Midbrain (tissue), 1 donor: ENCODE data around the gene ECD.
A peak's percentile ranks its signal among the peaks of the same experiment; 100 is the strongest.

Experiments used
- DNase-seq: peaks from one replicate; lab custom pipeline; 2025; lab: John Stamatoyannopoulos, UW

ECD gene

DNA sequence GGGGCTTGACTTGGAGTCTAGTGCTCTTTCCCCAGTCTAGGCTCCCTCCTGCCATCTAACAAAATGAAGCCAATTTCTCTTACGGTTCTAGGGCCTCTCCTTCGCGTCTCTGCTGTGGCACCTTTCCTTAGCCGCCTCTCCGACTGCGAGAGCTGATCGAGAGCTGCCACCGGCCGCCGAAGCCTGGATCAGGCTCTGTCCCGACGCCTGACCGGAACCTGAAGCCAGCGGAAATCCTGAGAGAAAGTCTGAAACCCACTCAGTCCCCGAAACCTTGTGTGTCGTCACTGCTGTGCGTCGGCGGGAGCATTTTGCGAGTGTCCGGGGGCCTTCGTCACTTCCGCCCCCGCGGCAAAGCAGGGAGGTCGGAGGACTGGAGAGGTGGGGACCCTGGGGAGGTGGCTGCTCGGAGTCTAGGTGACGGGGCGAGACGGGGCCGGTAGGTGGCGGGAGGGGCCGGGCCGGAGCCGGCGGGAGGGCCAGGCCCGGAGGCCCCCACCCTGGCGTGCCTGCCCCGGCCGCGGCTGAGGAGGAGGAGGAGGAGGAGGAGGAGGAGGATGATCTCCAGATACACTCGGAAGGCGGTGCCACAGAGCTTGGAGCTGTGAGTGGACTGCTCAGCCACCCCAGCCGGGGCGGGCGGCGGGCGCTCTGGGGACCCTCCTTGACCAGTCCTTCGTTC is at the start of gene ECD, which contains the start of gene FAM149B1:
TSS of gene ECD (minus strand) at position 226 of the 682 bp plus-strand sequence. CDS start 4,071 bp downstream, outside the sequence.
TSS of gene FAM149B1 (plus strand) at position 337 of the 682 bp plus-strand sequence. CDS start at position 558, 221 bp downstream.
- peak; percentile 95 for DNase-seq

DNA sequence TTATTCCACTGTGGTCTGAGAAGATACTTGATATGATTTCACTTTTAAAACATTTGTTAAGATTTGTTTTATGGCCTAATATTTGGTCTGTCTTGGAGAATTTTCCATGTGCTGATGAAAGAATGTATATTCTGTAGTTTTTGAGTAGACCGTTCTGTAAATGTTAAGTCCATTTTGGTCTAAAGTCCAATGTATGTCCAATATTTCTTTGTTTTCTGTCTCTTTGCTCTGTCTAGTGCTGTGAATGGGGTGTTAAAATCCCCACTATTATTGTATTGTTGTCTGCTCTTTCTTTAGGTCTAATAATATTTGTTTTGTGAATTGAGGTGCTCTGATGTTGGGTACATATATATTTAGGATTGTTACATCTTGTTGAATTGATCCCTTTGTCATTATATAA is 47.9 kb upstream of the ECD start:
- no peak for DNase-seq

DNA sequence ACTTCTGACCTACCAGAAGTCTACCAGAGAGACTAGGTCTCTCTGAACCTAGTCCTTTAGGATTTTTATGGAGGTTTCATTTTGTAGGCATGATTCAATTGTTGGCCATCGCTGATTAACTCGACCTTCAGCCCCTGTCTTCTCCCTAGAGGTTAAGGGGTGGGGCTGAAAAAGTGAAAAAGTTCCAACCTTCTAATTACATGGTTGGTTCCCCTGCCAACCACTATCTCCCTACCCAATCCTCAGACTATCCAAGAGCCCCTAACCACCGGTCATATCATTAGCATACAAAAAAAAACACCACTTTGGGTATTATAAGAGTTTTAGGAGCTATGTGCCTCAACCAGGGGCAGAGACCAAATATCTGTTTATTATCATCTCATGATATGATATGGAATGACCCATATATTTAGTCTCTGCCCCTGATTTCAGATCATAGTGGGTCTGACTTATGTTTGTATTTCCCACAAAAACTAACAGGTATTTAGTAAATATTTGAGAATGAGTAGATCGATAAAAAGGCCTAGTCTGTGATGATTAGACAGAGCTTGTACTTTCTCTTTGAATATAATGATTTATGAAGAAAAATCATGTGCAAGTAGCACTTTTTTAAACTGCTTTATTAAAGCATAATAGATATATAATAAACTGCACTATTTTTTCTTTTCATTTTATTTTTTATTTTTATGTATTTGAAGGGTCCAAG is 43.5 kb upstream of the ECD start:
- DNase-seq, result no peak

GRCh38 chr10:73210395-73211105 is 42.7 kb upstream of the ECD start:
- DNase-seq, result no peak

- no peak for DNase-seq
Measured at GRCh38 chr10:73209705-73210104, 41.9 kb upstream of the ECD start.

DNA sequence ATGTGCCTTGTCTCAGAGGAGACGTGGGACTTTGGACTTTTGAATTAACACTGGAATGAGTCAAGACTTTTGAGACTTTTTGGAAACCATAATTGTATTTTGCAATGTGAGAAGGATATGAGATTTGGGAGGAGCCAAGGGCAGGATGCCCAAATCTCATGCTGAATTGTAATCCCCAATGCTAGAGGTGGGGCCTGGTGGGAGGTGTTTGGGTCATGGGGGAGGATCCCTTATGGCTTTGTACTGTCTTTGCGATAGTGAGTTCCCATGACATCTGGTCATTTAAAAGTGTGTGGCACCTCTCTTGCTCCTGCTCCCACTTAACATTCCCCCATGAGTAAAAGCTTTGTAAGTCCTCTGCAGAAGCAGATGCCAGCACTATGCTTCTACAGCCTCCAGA is 40.1 kb upstream of the ECD start:
- DNase-seq, result no peak

DNA sequence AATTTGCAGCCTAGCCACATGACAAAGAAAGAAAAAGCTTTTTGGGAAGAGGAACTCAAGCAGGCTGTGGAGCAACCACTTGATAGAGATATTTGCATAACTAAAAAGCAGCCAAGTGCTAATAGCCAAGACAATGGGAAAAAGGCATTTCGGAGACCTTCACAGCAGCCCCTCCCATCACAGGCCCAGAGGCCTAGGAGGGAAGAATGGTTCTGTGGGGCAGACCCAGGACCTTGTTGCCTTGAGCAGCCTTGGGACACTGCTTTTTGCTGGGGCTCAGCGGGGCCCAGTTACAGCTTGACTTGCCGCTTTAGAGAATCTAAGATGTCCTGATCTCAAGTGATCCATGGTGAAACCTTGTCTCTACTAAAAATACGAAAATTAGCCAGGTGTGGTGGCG is 38.6 kb upstream of the ECD start:
- no peak for DNase-seq

DNA sequence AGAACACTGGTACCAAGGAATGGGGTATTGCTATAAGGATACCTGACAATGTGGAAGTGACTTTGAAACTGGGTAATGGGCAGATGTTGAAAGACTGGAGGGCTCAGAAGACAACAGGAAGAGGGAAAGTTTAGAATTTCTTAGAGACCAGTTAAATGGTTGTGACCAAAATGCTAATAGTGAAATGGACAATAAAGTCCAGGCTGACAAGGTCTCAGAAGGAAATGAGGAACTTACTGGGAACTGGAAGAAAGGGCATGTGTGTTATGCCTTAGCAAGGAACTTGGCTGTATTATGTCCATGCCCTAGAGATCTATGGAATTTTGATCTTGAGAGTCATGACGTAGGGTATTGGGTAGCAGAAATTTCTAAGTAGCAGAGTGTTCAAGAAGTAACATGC is 38.1 kb upstream of the ECD start:
- no peak for DNase-seq

GRCh38 chr10:73205081-73205480 is 37.3 kb upstream of the ECD start:
- DNase-seq, result no peak

DNA sequence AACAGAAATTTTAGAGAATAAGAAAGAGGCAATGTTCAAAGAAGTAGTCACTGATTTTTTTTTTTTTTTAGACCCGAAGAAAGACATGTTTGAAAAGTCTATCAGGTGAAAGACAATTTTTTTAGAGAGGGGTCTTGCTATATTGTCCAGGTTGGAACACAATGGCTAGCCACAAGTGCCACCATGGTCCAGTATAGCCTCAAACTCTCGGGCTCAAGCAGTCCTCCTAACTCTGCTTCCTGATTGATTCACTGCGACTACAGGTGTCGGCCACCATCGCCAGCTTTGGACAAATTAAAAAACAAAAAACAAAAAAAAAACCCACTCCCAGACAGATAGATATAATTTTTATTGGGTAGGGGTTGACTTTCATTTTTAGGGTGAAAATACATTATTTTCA is 22.4 kb upstream of the ECD start:
- no peak for DNase-seq

DNA sequence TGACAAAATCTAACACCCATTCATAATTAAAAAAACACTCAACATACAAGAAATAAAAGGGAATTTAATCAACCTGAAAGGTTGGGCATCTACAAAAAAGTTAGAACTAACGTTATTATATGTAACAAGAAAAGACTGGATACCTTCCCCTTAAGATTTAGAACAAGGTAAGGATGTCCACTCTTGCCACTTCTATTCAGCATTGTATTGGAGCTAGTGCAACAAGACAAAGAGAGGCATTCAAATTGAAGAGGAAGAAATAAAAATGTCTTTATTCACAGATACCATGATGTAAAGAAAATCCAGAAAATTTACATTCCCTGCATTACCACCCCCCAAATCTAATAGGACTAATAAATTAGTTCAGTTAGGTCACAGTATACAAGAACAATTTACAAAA is 18.5 kb upstream of the ECD start:
- DNase-seq, result no peak

GRCh38 chr10:73183667-73184281 is 16.0 kb upstream of the ECD start:
- DNase-seq, result no peak

GRCh38 chr10:73182568-73182967 is 14.8 kb upstream of the ECD start:
- DNase-seq, result no peak

GRCh38 chr10:73174148-73174925 is 6.5 kb upstream of the ECD start:
- no peak for DNase-seq

- no peak for DNase-seq
Measured at GRCh38 chr10:73172867-73173266, 5.1 kb upstream of the ECD start.

GRCh38 chr10:73169320-73169719 is 1.5 kb upstream of the ECD start:
- DNase-seq, result no peak

DNA sequence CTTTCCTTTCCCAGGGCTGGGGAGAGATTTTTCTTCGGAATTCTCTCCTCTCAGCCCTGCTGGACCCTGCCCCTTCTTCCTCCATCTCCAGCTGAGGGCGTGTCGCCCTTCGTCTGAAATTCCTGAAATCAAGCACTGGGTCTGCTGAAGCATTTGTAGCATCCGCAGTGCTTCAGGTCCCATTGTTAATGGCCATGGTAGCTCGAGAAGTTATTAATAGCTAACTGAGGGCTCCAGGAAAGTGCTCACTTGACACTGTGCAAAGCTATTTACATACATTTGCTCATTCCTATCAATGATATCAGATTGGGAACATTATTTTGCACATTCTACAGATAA is 626 bp upstream of the ECD start:
- DNase-seq, result no peak

GRCh38 chr10:73167458-73167782 is 388 bp downstream of the ECD start:
- no peak for DNase-seq

DNA sequence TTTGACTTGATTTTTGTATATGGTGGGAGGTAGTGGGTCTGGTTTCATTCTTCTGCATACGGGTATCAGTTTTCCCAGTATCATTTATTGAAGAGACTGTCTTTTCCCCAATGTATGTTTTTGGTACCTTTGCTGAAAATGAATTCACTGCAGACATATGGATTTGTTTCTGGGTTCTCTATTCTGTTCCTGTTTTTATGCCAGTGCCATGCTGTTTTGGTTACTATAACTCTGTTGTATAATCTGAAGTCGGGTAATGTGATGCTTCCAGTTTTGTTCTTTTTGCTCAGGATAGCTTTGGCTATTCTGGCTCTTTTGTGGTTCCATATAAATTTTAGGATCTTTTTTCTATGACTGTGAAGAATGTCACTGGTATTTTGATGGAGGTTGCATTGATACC is 836 bp downstream of the ECD start:
- DNase-seq, result no peak

DNA sequence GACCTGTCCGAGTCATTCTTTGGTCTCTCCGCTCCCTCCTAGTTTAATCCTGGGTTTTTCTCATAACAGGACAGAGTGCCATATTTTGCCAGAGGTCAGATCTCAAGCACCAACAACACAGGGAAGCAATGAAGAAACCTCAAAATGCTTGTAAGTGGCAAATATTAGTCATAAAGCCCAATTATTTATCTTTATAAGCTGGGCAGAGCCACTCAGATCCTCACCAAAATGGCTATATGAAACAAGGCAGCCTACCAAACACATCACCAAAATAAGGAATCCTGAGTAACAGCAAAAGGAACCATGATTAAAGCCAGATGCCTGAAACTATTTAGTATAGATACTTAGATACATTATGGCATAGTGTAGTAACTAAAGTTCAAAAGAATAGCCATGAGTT is 4.7 kb downstream of the ECD start:
- no peak for DNase-seq

DNA sequence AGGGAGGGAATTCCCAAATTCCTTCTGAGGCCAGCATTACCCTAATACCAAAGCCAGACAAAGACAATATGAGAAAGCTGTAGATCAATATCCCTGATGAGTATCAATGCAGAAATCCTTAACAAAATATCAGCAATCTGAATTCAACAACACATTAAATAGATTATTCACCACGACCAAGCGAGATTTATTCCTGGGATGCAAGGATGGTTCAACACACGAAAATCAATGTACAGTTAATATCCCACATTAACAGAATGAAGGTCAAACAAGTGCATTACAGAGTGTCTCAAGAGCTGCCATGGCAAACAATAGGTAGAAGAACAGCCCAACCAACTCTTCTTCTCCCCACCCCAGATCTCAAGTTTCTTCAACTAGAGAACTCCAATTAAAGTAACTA is 6.1 kb downstream of the ECD start:
- no peak for DNase-seq

GRCh38 chr10:73161079-73161478 is 6.7 kb downstream of the ECD start:
- DNase-seq, result no peak
